HepG2 (cell line): ENCODE results near the gene CD9. TPM values are rescaled to one million over a fixed set of nuclear protein-coding genes. Genes with fewer than 3 reads are reported as not detected.

Source experiments
- AGO2 ChIP-seq: fragments of 200-400 bp; formaldehyde crosslinking; optimal IDR thresholded peaks from 2 replicates; pipeline ENCODE3; 2017; ENCODE audit warnings: mild to moderate bottlenecking, low read depth, low read length, moderate library complexity
- ATRX ChIP-seq: sonication (generic); formaldehyde crosslinking; IDR thresholded peaks from 2 replicates; pipeline ENCODE4 v1.4.0; 2020; ENCODE audit warnings: missing genetic modification reagents, borderline replicate concordance
- BCL3 ChIP-seq: sonication (generic); formaldehyde crosslinking; IDR thresholded peaks from 2 replicates; pipeline ENCODE4 v1.5.1; 2020; ENCODE audit warnings: mild to moderate bottlenecking, missing genetic modification reagents, moderate library complexity
- CBX2 ChIP-seq, 2 experiments: fragments of 200-600 bp in 1 of 2; sonication (generic); formaldehyde crosslinking in 1 of 2; IDR thresholded peaks; 2 replicates each; pipeline versions ENCODE4 v1.7.0 to v1.8.1; 2018 to 2022; ENCODE audit warnings: low read depth in 2 of 2, low read length in 1 of 2, mild to moderate bottlenecking in 1 of 2, missing genetic modification reagents in 1 of 2
- ELF3 ChIP-seq: IDR thresholded peaks from 2 replicates; pipeline ENCODE4 v1.6.1; 2016; ENCODE audit warnings: missing genetic modification reagents, missing compliant biosample characterization
- FOXC1 ChIP-seq: sonication (generic); formaldehyde crosslinking; IDR thresholded peaks from 2 replicates; pipeline ENCODE4 v1.8.0; 2022; ENCODE audit warnings: mild to moderate bottlenecking, missing genetic modification reagents, borderline replicate concordance
- MYC ChIP-seq: sonication (generic); formaldehyde crosslinking; IDR thresholded peaks from 2 replicates; pipeline ENCODE4 v1.9.0; 2021; ENCODE audit warnings: missing genetic modification reagents, borderline replicate concordance
- NFKBIZ ChIP-seq: IDR thresholded peaks from 2 replicates; pipeline ENCODE4 v1.6.1; 2018; ENCODE audit warnings: missing genetic modification reagents, missing compliant biosample characterization
- SMARCE1 ChIP-seq: fragments of 450-650 bp; IDR thresholded peaks from 2 replicates; pipeline ENCODE4 v1.6.1; 2017; ENCODE audit warnings: borderline replicate concordance
- SSRP1 ChIP-seq: IDR thresholded peaks from 2 replicates; pipeline ENCODE4 v1.6.1; 2016; ENCODE audit warnings: control low read depth
- TBL1XR1 ChIP-seq: fragments of 150-350 bp; IDR thresholded peaks from 2 replicates; pipeline ENCODE4 v1.6.1; 2014; ENCODE audit warnings: borderline replicate concordance, low read length; ENCODE audit not compliant: partially characterized antibody
- TEF ChIP-seq: sonication (generic); formaldehyde crosslinking; IDR thresholded peaks from 2 replicates; pipeline ENCODE4 v1.5.0; 2020; ENCODE audit warnings: missing genetic modification reagents
- TRIM22 ChIP-seq: fragments of 450-650 bp; IDR thresholded peaks from 2 replicates; pipeline ENCODE4 v1.6.1; 2017
- ZEB1 ChIP-seq: IDR thresholded peaks from 2 replicates; pipeline ENCODE4 v1.6.1; 2012; ENCODE audit warnings: mild to moderate bottlenecking, low read depth, inconsistent platforms; ENCODE audit not compliant: insufficient replicate concordance
- ZFP36 ChIP-seq: fragments of 150-350 bp; IDR thresholded peaks from 2 replicates; pipeline ENCODE4 v1.6.1; 2018; ENCODE audit warnings: borderline replicate concordance, low read length, low read depth; ENCODE audit not compliant: partially characterized antibody
- ZKSCAN8 ChIP-seq: IDR thresholded peaks from 2 replicates; pipeline ENCODE4 v1.6.1; 2016; ENCODE audit warnings: borderline replicate concordance, missing genetic modification reagents, missing compliant biosample characterization
- ZMAT5 ChIP-seq: sonication (generic); formaldehyde crosslinking; IDR thresholded peaks from 2 replicates; pipeline ENCODE4 v1.5.0; 2020; ENCODE audit warnings: mild to moderate bottlenecking, low read depth, missing genetic modification reagents, borderline replicate concordance
- ZNF225 ChIP-seq: sonication (generic); formaldehyde crosslinking; IDR thresholded peaks from 2 replicates; pipeline ENCODE4 v1.4.0; 2020; ENCODE audit warnings: mild to moderate bottlenecking, missing genetic modification reagents
- ZNF234 ChIP-seq: sonication (generic); formaldehyde crosslinking; conservative IDR thresholded peaks from 2 replicates; pipeline ENCODE4 v1.5.1; 2020; ENCODE audit warnings: mild to moderate bottlenecking, missing genetic modification reagents
- ZNF275 ChIP-seq: sonication (generic); formaldehyde crosslinking; IDR thresholded peaks from 2 replicates; pipeline ENCODE4 v1.8.0; 2022; ENCODE audit warnings: missing genetic modification reagents, mild to moderate bottlenecking, inconsistent platforms, borderline replicate concordance
- ZNF451 ChIP-seq: sonication (generic); formaldehyde crosslinking; IDR thresholded peaks from 2 replicates; pipeline ENCODE4 v1.5.0; 2020; ENCODE audit warnings: mild to moderate bottlenecking, missing genetic modification reagents
- ZNF577 ChIP-seq: sonication (generic); formaldehyde crosslinking; IDR thresholded peaks from 2 replicates; pipeline ENCODE4 v1.4.0; 2020; ENCODE audit warnings: mild to moderate bottlenecking, low read depth, missing genetic modification reagents, borderline replicate concordance
- ZNF644 ChIP-seq: IDR thresholded peaks from 2 replicates; pipeline ENCODE4 v1.6.1; 2016; ENCODE audit warnings: low read depth
- ZNF660 ChIP-seq: sonication (generic); formaldehyde crosslinking; IDR thresholded peaks from 2 replicates; pipeline ENCODE4 v1.5.1; 2020; ENCODE audit warnings: mild to moderate bottlenecking, low read depth, missing genetic modification reagents, borderline replicate concordance
- ZNF839 ChIP-seq: sonication (generic); formaldehyde crosslinking; IDR thresholded peaks from 2 replicates; pipeline ENCODE4 v1.4.0; 2020; ENCODE audit warnings: missing genetic modification reagents, mild to moderate bottlenecking, borderline replicate concordance
- polyA plus RNA-seq, 8 experiments: library from polyadenylated mRNA; depleted of rRNA in 3 of 8; stranded (reverse) in 7 of 8; unstranded in 1 of 8; fragments of >200 nt; fragmentation: Illumina TruSeq in 4 of 8; extraction: Trizol in 4 of 8; gene quantifications; 2 replicates each; pipeline versions ENCODE4 v1.2.1 to v1.2.3, GENCODE V29; 2011 to 2016; ENCODE audit warnings: low read depth in 4 of 8, missing spikeins in 1 of 8, mixed read lengths in 1 of 8; ENCODE audit not compliant: insufficient read depth in 1 of 8
- total RNA-seq, 5 experiments: library from RNA; depleted of rRNA; stranded (reverse); fragments of >200 nt; fragmentation: Illumina TruSeq; extraction: Trizol; gene quantifications; 2 replicates each; pipeline ENCODE4 v1.2.3, GENCODE V29; 2016; ENCODE audit warnings: low read depth in 1 of 5

Gene CD9
- total and polyA plus RNA-seq, 2 of the 13 experiments (the other 11 are each of a cell fraction or from before 2014, with no cell fraction given) = 5.8 to 38.3 TPM

GRCh38 chr12:6230321-6231110 lies 30.3 kb downstream of the CD9 start (continued):
- TF ChIP-seq NFKBIZ (CRISPR knock-in tag) (peak; percentile 86; the same call in 1 of the 2 replicates), TRIM22 (no peak), ELF3 (CRISPR knock-in tag) (peak; percentile 74), MYC (CRISPR knock-in tag) (peak; percentile 80; the same call in 1 of the 2 replicates), ZNF225 (peak; percentile 32; the same call in 1 of the 2 replicates), BCL3 (CRISPR knock-in tag) (no peak), CBX2 (IDR thresholded peaks at IDR 0.05; ENCODE audit: low read depth, low read length) (no peak), CBX2 (CRISPR knock-in tag; IDR thresholded peaks at IDR 0.05; ENCODE audit: low read depth) (no peak), ZNF275 (CRISPR knock-in tag) (no peak), SMARCE1 (no peak), ZNF644 (CRISPR knock-in tag) (peak; percentile 85), ZKSCAN8 (CRISPR knock-in tag) (0 out of 2 replicates have a peak, but pooled peaks have one; percentile 43), ZNF660 (CRISPR knock-in tag) (no peak), ZNF451 (CRISPR knock-in tag) (no peak), ZFP36 (no peak), SSRP1 (no peak), ATRX (CRISPR knock-in tag) (no peak), TEF (CRISPR knock-in tag) (no peak), ZNF234 (CRISPR knock-in tag) (no peak), ZNF577 (CRISPR knock-in tag) (no peak), ZEB1 (no peak), AGO2 (no peak), TBL1XR1 (no peak), ZNF839 (CRISPR knock-in tag) (no peak), ZMAT5 (CRISPR knock-in tag) (no peak), FOXC1 (CRISPR knock-in tag) (no peak)
